Globus pallidus (tissue), 1 donor: ENCODE results near the gene LAMB3.
A peak's percentile ranks its signal among the peaks of the same experiment; 100 is the strongest.
"Not testable (repeated sequence)": the region's sequence is repeated elsewhere in the genome, so short reads cannot be mapped to it uniquely, and the experiment has no call there.

ENCODE experiments used
- DNase-seq: peaks from one replicate; pipeline ENCODE4 v3.0.0-alpha.2; 2015; ENCODE audit warnings: low spot score

LAMB3 gene

DNA sequence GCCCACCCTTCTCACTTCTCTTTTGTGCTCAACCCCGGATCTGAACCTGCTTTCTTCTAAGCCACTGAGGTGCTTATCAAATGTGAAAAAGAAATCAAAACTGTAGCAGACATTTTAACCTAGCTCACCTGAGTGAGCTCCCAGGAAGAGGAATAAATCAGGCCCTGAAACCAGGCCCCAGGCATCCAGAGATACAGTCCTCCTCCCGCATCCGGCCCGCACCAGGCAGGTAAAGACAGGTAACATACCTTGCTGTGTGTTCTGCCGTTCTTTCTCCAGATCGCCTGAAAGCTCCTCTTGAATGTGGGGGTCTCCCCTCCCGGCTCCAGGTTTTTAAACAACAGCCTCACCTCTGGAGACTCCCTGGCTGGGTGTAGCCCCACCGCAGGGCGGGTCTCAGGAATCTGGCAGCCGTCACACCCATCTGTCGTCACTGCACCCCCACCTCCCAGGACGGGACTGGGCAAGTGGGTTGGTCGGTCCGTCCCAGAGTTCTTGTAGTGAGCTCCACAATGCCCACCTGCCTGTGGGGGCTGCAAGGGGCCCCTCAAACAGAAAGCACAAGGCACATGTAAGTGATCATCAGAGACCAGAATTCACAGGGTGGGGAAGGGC is at the start of gene LAMB3:
LAMB3 (minus strand) TSS at position 305 of the 615 bp plus-strand sequence. CDS start 1,481 bp downstream, outside the sequence.
- no peak for DNase-seq

DNA sequence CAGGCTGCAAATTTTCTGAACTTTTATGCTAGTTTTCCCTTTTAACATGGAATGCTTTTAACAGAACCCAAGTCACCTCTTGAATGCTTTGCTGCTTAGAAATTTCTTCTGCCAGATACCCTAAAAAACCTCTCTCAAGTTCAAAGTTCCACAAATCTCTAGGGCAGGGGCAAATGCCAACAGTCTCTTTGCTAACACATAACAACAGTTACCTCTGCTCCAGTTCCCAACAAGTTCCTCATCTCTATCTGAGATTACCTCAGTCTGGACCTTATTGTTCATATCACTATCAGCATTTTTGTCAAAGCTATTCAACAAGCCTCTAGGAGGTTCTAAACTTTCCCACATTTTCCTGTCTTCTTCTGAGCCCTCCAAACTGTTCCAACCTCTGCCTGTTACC is 48.5 kb upstream of the LAMB3 start:
- not testable (repeated sequence) for DNase-seq

DNA sequence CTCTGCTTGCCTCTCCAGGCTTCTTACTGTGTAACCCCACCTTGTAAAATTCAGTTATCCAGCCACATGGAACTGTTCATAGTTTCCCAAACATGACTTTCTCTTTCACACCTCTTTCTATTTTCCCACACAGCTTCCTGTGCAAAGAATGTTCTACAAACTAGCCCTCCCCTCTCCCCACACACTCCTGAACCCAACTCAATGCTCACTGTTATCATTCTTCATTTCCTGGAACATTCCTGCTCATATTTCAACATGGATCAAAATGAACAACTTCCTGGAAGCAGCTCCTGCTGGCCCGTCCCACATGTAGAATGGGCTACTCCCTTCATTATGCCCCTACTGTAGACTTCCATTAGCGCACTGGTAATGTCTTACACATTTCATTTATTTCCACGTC is 44.9 kb upstream of the LAMB3 start:
- DNase-seq = no peak

DNA sequence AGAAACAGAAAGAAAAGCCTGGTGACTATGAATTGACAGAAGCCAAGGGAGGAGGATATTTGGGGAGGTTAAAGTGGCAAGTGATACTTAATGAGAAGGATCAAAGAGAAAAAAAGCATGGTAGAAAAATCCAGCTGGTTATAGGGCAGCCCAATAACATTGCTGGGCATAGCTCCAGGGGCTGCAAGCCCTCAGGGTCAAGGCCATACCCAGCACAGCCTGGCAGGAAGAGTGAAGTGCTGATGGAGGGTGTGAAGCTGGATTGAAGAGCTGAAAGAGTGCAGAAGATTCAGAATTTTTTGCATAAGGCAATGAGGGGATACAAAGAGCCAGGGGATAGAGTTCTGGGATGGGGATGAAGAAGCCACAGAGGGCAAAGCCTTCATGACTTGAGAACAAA is 44.4 kb upstream of the LAMB3 start:
- no peak for DNase-seq

DNA sequence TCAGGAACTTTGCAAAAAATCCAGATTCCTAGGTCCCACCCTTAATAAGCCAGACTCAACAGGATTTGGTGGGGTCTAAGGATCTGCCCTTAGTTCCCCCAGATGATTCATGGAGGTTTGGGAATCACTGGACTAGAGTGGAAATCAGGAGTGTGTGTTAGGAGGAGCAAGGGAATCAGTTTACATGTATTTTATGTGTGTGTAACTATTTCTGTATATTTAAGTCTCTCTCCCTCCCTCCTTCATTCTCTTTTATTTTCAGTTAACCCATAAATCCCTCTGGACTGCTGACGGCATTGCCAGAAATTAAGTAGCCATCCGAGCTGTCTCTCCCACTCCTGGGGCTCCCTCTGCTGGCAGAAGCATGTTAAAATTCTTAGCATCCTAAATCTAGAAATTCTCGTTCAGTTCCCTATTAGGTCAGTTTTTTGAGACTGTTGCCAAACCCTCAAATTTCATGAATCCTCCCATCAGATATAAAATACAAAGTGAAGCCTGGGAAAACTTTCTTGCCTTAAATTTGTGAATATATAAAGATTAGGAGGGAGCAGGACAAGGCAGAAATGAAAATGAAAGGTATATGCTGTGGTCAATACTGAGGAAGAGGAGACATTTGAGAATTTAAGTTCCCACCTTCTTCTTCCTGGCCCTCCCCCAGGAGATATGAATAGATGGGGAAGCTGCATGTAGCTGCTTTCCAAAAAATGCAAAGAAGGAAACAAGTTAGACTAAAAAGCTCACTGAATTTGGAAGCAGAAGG is 40.7 kb upstream of the LAMB3 start:
- peak; percentile 80 for DNase-seq

DNA sequence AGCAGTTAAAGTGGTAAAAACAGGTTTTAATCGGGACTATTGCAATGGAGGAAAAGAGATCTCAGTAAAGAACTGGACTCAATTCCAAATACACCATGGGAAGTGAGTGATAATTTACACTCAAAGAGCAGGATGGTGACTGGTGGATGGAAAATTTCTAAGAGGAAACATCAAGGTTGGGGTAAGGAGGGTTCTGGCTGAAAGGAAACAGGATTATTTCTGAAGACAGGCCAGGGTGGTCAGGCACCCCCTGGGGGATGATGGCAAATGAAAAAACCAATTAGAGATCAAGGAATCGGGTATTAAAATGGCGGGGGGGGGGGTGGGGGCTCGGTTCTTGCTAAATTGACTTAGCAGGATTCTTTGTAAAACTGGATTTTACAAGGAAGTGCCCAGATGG is 40.1 kb upstream of the LAMB3 start:
- DNase-seq = no peak

DNA sequence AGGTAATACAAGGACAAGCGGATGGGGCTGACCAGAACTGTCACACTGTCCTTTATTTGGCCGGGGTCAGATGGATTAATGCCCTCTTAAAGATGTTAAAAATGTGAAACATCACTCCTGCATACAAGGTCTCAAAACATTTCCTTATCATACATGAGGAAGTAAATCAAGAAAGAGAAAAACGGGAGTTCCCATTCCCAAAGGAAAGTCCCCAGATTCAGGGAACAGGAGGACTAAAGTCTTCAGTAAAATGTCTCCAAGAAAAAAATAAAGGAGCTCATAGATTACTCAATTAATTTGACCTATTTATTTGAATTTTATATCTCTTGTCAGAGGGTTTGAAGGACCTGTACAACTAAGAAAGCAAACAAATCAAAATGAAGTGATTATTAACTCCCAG is 39.0 kb upstream of the LAMB3 start:
- DNase-seq = no peak

DNA sequence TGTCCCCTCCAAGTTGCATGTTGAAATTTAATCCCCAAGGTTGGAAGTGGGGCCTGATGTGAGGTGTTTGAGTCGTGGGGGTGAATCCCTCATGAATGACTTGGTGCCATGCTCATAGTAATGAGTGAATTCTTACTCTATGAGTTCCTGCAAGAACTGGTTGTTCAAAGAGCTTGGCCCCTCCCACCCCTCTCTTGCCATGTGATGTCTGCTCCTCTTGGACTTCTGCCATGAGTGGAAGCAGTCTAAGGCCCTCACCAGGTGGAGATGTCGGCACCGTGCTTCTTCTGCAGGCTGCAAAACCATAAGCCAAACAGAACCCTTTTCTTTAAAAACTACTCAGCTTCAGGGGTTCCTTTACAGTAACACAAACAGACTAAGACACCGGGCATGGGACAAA is 37.3 kb upstream of the LAMB3 start:
- DNase-seq = no peak

DNA sequence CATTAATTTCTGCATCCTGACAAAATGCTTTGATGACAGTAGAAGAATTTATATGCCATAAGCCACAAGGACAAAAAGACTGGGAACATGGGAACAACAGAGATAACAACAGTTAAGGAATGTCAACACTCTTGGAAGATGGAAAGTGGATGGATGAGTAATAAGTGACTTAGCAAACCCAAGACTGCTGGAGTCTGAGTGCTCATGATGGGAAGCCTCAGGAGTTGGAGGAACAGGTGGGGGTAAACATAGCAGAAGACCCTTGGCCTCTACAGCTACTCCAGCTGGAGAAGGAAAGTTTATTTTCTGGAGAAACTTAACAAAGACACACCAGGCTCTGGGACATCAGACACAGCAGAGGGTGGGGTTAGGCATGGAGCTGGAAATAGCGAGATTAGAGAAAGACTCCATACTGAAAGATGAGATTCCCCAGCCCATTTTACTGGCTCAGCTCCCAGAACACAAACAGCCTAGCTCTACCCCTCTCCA is 36.6 kb upstream of the LAMB3 start:
- DNase-seq = no peak

DNA sequence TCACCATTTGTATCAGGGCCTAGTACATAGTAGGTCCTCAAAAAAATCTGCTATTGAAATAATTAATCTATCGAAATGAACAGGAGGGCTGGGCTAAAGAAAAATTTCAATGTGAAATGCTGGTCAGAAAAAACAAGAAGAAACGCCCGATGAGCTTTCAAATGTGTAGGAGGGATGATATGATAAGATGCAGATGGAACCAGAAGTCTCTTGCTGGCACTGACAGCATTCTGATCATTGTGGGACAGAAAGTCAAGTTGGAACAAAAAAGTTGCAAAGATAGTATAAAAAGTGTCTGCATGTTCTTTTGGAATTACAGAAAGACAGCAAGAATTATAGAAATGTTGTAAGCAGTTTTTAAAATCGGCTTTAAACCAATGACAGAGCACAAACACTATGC is 34.1 kb upstream of the LAMB3 start:
- no peak for DNase-seq

DNA sequence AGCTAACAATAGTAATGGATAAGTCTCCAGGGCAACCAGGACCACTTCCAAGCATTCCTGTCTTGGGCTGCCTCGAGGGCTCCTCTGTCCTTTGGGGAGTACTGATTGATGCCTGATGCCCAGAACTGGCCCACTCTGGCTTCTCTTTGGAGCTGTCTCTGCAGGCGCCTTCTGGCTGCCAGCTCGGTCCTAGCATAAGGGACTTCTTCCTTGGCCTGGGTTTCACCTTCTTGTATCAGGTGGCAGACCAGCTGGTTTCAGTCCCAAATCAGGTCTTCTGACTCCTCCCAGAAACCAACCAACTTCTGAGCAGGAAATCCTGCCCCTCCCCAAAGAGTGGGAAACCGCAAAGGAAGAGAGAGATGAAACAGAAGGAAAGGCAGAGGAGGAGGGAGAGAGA is 33.6 kb upstream of the LAMB3 start:
- no peak for DNase-seq

DNA sequence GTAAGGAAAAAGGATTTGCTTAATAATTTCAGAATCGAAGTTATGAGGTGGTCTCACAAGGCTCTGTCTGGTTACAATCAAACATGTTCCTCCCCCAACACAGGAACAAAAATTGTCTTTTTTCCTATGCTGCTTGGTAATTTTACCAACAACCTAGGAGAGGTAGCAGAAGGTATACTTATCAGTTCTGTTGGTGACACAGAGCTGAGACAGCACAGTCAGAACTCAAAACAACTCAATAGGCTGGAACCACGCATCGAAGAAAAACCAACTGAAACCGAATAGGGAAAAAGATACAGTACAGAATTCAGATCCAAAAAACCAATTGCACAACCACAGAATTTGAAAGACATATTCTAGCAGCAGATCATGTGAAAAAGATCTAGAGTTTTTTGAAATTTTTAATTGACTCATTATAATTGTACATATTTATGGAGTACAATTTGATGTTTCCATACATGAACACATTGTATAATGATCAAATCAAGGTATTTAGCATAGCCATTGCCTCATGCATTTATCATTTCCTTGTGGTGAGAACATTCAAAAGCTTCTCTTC is 26.8 kb upstream of the LAMB3 start:
- no peak for DNase-seq

DNA sequence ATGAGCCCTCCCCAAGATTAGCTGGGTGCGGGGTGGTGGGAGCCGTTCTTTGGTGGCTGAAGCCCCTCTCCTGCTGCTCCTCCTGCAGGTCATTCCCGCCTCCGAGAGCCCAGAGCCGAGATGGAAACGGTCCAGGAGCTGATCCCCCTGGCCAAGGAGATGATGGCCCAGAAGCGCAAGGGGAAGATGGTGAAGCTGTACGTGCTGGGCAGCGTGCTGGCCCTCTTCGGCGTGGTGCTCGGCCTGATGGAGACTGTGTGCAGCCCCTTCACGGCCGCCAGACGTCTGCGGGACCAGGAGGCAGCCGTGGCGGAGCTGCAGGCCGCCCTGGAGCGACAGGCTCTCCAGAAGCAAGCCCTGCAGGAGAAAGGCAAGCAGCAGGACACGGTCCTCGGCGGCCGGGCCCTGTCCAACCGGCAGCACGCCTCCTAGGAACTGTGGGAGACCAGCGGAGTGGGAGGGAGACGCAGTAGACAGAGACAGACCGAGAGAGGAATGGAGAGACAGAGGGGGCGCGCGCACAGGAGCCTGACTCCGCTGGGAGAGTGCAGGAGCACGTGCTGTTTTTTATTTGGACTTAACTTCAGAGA is 23.4 kb upstream of the LAMB3 start:
- DNase-seq = peak; percentile 19

DNA sequence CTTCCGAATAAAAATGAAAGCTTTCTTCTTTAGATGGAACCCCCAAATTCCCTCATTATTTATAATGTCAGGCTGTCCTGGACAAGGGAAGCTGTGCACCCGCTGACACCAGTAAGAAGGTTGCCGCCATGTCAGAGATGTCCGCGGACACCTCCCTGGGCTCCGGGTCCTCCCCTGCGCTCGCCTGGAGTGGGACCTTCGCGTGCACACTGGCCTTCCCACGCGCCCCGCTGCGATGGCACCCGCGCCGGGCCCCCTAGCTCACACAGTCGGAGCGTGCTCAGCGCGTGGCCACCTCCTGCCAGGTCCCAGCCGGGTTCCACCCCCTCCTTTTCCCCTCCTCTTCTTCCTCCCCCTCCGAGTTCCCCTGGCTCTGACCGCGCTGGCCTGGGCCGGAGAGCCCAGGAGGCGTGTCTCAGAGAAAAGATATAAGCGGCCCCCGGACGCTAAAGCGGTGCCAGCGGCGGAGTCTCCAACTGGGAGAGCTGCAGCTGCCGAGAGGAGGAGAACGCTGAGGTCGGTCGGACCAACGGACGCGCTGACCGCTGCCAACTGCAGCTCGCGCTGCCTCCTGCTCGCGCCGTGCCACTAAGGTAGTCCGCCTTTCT is 22.8 kb upstream of the LAMB3 start, which contains the start of gene G0S2:
G0S2 (plus strand) TSS at position 456 of the 608 bp plus-strand sequence. CDS start 273 bp downstream, outside the sequence.
- DNase-seq = peak; percentile 42

DNA sequence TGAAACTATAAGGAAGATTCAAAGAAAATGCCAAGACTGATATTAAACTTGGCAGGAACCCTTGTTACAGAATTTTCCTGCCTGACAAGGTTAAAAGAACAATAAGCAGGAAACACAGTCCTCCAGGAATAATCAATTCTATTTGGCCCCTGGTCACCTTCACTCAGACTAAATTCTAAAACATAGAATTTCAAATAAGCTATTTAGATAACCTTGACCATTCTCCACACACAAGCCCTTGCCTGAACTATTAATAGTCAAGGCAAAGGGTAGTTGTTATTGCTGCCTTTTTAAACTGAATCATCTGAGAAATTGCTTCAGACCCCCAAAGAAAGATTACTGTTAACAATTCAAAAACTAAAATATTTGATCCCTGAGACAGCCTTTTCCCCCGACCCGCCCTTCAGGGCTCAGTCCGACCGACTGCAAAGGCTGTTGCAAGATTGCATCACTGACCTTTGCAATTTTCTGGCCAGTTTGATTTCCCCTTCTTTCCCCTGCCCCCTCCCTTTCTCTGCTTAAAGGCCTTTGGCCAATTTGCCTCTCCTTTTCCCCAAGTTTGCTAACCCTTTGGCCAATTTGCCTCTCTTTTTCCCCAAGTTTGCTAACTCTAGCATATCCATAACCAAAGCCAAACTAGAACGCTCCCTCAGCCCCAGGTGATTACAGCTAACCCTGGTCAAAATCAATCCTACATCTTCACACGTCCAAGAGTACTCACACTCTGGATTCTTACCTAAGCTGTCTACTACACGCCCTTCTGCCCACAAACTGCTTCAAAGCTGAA is 21.6 kb upstream of the LAMB3 start:
- no peak for DNase-seq

DNA sequence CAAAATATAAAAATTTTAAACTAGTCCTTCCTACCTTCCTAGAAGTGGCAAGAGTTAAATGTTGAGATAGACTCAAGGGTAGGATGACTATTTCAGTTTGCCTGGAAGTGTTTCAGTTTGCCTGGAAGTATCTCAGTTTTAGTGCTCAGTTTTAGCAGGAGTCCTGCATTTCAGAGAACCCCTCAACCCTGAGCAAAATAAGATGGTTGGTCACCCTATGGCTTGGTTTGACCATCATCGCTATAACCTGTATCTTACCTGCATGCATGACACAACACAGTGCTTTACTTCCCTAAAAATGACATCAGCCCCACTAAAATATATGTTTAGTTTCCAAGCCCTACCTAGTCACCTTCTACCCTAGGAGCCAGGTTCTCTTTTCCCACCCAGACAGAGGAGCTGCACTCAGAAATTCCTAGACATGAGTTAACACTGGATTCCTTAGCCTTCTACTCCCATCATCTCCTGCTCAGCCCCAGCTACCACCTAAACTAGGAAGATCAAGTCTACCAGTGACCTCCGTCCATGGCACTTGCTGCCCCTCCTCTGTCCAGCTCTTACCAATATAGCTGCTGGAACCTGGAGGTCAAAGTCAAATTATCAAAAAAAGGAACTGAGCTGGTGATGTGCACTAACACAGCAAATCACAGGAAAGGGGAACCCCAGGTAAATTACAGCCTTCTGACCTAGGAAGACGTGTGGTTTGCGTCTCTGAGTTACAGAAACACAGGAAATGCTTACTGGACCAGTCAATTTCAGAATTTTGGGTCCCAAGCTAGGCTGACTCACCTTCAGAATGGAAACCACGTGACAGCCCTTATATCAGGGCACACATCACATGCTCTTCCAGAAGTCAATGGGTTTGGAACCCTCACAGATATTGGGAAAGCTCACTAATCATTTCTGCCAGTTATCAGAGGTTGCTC is 20.7 kb upstream of the LAMB3 start:
- DNase-seq = no peak

DNA sequence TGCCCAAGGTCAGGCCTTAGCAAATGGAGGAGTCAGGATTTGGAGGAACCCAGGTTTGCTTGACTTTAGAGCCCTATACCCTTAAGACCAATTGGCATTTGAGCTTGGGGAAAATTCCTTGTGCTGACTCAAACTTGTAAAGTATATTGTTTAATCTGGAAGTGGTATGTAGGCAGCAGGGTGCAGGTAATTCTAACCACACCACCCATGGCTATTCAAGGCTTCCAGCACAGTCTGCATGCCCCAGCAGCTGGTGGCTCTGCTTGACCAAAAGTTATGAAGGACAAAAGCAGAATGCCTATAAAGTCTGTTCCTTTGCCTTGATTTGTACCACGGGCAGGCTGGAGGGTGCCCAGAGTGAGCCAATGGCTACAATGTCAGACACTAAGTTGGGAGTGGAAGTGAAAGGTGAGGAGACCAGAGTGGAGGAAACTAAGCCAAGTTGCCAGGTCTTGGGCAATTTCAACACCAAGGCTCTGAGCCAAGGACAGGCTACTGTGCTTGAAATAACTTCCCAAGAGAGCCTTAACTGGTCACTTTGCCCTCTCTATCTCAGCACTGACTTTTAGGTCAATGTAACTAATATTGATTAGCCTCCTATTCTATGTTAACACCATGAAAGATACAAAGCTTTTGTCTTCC is 18.3 kb upstream of the LAMB3 start:
- no peak for DNase-seq

DNA sequence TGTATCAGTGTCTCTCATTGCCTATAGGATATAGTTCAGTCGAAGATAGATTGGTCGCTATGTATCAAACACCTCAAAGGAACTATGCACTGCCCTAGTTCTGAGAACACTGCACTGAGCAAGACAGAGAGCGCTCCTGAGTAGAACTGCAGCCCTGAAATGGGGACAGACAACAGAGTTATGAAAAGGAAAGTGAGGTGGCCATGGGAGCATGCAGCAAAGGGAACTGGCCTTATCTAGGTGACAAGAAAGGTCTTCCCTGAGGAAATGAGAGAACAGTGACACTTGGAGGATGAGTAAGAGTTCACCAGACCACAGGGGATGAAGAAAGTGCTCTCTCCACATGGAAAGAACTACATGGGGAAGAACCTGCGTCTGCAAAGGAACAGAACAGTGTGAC is 15.5 kb upstream of the LAMB3 start:
- DNase-seq = no peak

DNA sequence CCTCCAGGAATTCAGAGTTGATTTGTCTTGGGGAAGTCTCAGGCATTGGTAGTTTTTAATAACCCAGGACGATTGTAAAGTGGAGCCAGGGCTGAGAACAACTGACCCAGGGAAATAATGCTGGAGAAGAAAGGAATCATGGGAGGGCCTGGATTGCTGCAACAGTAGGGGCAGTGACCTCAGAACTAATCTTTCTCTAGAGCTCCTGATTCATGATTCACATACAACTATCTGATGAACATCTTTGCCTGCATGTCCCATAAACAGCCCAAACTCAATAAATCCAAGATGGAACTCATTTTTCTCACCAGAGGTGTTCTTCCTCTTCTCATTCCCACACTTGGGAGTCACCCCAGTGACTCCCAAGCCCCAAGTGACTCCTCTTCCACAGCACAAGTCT is 14.9 kb upstream of the LAMB3 start:
- no peak for DNase-seq

DNA sequence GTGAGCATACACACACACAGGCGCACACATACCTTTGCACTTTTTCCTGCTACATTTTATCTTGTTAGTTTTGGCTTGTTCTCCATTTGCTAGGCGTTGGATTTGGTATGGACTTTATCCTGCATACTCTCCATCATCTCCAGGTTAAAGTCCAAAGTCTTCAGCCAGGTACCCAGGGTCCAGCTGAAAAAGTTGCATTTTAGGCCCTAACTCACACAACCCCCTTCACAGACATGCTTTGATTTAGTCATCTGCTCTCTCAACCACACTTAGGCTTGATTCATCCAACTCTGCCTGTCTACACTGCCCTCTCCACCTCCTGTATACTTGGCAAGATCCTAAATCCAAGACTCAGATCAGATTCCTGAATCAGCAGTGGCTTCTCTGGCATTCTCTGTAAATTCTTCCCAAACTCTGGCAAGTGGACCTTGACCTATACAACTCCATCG is 10.7 kb upstream of the LAMB3 start:
- DNase-seq = no peak
